GM19452 (cell line): ENCODE results near the gene PTTG1IP.
A peak's percentile ranks its signal among the peaks of the same experiment; 100 is the strongest.

Experiments used
- ATAC-seq: cut with Tn5 transposase; IDR thresholded peaks from one replicate; pipeline ENCODE4 v1.9.1; 2021; ENCODE audit not compliant: unreplicated experiment

The PTTG1IP gene

DNA sequence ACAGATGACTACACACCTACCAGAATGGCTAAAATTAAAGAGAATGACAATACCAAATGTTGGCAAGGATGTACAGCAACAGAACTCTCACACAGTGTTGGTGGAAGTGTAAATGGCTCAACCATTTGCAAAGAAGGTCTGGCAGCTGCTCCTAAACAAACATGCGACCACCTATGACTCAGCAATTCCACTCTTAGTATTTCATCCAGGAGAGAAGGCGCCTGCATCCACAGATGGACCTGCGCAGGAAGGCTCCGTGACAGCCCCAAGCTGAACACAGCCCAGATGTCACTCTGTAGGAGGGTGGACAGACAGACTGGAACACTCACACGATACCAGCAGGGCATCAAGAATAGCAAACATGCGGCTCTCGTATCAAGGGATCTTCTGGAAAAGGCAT, 6.7 kb downstream of the PTTG1IP start:
- ATAC-seq = no peak

DNA sequence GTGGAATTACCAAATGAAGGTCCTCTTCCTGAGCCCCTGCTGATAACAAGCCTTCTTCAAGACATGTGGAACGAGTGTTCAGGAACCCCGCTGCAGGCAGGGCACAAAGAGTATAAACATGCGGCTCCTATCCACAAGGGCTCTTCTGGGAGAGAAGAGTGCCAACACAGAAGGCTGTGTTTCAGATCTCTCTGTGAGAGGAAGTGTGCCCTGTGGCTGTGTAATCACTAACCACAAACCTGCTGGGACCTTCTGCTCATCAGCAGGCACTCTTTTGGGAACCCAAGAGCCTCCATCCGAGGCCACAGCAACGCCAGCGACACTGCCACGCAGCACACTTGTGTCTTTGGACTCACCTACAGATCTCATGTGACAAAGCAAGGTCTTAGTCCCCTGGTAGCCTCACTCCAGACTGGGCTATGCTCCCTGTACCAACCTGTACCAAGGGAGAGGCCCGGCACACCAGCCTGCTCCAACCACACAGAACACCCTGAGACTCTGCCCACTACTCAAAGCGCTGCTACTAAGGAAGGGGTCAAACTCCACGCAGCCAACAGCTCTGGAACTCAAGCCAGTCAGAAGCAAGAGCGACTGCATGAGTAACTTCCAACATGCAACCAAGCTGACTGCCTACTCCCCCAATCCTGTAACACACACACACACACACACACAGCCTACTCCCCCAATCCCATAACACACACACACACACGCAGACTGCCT, 7.8 kb downstream of the PTTG1IP start:
- peak; percentile 58 for ATAC-seq

DNA sequence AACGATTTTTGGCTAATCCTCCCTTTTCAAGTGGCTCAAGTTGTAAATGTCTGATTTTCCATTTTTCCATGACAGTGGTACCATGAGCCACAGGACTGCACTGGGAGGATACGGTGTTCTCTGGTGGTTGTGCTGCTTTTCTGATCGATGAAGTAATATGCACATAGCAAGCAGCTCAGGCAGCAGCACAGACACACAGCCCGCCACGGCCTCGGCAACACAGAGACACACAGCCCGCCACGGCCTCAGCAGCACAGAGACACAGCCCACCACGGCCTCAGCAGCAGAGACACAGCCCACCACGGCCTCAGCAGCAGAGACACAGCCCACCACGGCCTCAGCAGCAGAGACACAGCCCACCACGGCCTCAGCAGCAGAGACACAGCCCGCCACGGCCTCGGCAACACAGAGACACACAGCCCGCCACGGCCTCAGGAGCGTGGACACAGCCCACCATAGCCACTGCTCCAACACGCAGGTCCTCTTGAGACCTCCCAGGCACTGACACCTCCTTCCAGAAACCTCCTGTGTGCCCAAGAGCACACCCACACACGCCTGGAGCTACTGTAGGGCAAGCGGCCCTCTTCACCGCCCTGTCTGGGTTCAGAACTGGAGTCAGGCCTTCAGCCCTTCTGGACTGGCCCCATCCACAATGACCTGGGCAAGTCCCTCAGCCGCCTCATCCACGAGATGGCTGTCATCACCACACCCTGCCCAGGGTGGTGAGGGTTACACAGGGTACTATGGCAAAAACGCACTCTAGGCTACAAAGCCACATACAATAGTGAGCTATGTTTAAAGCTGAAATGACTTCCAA, 10.4 kb downstream of the PTTG1IP start:
- ATAC-seq = no peak

DNA sequence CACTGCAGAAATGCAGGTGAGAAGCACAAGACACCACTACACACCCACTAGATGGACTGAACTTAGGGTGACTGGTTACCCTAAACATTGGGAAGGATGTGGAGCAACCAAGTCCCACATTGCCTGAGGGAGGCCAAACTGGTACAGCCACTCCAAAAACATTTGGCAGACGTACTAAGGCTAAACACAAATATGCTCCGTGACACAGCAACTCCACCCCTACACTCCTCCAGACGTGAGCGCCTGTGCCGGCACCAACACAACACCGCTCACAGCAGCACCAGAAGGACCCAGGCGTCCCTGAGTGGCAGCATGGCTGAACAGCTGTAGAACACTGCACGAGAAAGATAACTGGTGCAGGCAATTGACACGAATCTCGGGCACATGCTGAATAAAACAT, 14.7 kb downstream of the PTTG1IP start:
- no peak for ATAC-seq

DNA sequence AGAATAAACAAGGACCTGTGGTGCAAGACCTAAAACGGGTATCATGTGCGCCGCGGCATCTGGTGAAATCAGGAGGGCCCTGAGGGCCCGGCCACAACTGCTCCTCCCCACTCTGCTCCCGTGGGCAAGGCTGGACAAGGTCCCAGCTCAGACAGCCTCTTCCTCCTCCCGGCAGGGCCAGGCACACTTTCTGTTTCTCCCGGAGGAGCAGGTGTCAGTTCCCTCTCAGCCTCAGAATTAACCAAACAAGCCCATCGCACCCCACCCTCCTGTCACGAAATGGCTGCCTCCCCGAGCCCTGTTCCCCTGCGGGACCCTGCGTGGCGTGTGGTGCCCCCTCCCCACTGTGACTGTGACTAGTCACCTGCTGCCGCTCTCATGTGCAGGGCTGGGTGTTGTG, 15.2 kb downstream of the PTTG1IP start:
- ATAC-seq = no peak

DNA sequence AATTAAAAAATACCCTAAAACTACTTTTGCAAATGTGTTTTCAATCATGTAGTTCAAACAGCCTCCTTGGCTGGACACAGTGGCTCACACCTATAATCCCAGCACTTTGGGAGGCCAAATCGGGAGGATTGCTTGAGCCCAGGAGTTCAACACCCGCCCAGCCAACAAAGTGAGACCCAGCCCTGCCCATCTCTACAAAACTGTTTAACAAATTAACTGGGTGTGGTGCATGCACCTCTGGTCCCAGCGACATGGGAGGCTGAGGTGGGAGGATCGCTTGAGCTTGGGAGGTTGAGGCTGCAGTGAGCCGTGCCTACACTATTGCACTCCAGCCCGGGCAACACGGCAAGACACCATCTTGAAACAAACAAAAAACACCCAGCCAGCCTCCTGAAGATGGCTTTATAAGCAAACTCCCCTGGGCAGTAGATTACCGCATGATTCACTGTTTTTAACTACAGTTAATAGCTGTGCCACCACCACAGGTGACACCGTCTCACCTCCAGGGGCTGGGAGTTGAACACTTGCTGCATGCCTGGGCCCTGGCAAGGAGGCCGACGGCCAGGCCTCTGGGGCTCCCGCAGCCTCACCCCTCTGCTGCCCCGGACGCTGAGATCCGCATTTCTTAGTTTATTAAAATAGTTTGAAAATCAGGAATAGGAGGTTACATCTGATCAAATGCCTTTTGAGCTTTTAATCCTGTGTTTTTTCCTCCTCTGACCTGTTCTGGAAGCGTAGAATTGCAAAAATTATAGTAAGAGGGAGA, 16.2 kb downstream of the PTTG1IP start:
- no peak for ATAC-seq

DNA sequence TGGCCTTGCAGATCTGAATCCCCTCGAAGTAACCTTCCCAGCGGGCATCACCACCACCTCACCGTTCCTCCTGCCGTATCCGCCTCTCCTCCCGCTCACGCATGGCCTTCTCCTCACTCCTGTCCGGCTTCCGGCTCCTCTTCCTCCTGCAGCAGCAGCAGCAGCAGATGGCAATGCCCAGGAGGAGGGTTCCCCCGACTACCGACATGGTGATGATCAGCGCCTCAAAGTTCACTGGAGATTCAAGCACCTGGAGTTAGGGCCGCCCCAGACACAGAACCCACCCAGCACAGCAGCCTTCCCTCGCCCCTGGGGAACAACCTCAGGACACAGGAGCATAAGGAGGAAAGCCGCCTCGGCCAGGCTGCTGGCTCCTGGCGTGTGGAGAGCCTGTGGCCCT, 17.4 kb downstream of the PTTG1IP start:
- ATAC-seq = no peak

DNA sequence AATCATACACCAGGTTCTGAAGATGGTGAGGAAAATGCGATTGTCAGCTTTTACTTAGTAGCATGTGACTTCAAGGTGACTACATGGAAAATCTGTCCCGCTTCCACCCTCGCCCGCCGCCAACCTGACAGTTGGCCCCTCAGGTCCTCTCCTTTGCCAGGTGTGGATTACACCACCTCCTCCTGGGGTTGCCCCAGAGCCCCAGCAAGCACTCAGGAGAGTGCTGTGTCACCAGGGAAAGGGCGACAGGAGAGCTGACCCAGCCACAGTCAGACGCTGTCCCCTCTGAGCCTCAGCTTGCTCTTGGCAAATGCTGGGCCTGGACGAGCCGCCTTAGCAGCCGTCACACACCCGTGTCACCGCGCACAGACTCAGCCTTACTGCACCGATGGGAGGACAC, 17.9 kb downstream of the PTTG1IP start:
- ATAC-seq = no peak

DNA sequence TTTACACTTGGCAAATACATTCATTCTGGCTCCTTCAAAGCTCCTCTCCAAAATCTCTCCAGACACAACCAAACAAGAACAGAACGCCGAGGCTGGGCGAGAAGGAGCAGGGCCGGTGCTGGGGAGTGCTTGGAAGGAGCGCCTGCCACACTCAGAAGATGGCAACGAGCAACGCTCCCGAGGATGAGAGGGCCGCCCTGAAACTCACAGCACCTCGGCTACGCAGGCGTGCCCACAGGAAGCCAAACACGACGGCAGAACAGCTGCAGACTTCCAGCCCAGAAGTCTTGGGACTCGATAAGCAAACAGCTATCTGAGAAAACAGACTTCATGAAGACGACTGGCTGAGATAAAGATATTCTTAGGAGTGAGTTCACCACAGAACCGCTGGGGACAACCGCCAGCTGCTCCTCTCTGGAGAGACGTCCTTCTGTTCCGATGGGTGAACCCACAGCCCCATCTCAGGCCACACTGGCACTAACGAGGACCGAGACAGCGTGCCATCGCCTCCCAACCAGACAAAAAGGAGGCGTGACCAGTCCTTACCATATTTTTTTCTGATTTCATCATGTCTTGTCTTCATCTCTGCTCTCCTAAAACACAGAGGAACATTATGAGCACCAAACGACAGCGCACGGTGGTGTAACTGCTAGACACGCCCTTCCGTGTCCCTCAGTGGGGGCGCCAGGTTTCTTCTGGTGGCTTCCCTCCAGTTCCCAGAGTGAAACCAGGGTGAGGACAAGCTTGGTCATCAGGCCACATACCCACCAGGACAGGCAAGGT, 18.6 kb downstream of the PTTG1IP start:
- ATAC-seq = no peak

DNA sequence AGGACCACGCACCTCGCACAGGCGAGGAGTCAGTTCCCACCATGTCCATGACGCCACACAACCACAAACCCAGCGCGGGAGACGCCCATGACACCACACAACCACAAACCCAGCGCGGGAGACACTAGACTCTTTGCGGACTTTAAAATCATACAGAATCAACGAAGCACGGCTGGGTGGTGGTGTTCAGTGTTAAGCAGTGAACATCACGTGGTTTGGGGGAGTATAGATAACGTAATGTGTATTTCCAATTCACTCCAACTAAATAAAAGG, 19.2 kb downstream of the PTTG1IP start:
- no peak for ATAC-seq

DNA sequence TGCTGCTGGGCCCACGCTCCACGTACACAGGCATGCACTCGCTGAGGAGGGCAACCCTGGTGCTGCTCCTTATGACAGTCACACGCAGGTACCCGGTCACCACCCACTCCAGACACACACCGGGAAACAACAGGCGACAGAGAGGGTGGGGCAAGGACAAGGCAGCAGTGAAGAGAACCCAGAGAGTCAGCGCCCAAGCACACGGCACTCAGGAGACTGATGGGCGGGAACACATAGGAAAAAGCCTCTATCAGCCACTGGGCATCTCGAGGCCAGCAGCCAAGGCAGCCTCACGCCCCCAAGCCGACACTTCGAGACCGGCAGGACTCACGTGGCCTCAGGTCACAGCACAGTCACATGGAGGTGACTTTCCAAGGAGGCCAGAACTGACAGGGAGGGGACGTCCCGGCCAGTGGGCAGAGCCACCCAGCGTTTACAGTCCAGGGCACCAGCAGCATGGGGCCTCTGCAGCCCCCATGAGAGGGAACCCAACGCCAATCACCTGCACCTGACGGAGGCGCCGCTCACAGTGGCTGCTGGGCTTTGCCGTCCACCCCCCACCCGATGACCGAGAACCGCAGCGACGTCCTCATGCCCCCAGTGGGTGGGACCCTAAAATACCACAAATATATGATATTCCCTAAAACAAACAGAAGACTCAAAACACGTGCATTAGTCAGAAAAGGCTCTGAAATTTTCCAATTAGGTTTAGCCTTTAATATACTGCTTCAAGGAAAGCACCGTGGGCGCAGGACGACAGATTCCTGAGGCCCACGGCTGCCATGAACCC, 19.7 kb downstream of the PTTG1IP start:
- ATAC-seq = no peak

DNA sequence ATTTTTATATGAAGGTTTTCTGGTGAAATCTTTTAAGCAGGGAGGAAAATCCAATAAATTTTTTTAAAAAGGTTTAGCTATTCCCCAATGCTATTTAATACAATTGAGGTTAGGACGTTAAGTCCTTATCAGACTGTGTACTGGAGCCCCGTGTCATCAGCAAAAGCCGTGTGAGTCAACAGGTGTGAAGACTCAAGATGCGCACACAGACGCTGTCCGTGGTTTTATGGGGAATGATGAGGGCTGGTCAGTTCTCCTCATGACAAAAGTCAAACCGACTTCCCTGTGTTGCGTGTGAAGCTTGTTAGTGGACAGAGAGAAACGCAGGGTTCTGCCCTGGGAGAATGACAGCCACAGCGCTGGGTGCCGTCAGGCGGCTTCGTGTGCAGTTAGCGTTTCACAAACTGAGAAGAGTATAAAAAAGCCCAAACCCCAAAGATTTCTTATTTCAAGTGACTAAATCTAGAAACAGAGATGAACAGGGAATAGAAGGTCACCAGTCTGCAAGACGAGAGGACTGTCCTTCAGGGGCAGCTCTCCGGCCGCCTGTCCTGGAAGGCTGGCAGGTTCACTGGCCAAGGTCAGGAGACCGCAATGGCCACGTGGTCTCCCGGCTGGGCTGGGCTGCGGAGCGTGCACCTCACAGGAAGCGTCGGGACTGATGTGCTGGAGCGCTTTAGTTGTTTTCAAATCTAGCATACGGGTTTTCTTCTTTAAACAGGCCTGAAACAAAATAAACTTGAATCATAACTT, 22.4 kb downstream of the PTTG1IP start:
- no peak for ATAC-seq

DNA sequence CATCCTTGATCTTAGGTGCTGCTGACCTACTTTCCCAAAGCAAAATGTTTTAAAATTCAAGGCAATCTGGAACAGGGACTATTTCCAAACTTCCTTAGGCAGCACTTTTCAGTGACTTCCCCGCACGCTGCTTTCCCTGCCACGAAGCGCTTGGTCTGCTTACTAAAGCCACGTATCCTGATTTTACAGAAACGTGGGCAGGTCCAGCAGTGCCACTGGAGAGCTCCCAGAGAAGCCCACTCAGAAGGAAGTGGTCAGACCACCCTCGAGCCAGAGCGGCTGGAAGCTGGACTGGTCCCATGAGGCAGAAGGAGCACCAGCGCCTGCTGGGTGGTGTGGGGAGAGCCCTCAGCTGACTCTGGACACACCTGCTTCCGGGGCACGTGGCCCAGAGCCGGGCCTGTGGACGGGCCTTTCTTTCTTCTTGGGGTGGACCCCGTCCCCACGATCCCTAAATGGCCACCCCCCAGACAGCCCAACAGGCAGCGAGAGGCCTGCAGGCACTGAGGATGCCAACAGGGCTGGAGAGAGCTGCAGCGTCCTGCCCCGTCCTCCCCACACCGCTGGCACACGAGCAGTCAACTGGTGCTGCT, 23.2 kb downstream of the PTTG1IP start:
- ATAC-seq = no peak

DNA sequence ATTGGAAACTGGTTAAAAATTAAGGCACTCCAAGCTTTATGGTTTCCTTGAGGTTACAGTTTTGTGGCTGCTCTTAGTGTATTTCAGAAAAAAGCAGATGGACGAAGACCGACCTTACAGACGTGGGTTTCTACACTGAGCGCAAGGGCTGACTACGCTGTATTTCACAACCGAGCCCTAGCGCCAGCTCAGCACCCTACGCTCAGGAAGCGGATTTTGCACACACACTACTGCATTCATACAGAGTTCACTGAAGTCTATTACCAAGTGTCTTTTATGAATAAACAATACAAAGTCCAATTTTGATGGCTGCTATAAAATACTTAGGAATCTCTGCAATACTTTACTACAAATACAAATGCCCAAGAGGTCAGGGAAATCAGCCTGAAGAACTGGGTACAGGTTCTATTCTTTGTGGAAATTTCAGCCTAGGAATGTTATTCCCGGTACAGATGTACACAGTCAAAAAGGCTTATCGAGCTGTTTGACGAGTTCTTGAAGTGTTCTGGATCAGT, 23.8 kb downstream of the PTTG1IP start:
- no peak for ATAC-seq

DNA sequence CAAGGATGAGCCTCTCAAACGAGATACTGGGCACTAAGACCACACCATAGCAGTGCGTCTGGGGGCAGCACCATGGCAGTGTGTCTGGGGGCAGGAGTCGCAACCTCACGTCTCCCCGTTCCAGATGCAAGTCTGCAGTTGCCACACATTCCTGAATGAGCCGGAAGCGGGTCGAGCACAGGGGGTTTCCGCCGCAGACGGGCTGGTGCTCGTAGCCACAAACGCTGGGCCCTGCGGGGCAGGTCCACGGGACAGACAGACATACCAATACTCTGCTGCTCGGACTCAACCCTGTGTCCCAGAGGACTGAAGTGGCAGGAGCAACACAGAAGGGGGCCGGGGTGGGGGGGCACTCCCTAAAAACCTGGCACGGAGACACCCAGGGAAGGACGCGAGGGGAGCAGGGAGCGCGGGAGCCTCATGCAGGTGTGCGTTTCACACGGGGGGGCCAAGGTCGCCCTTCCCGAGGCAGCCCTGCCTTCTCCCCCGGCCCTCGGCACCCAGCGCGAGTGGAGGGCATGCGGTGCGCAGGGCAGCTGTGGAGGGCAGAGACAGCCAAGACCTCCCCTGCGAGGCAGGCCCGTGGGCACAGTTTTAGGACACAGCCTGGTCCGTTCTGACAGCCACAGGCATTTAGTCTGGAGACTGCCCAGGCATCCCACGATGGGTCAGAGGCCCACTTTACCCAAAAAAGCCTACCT, 24.5 kb downstream of the PTTG1IP start:
- no peak for ATAC-seq

DNA sequence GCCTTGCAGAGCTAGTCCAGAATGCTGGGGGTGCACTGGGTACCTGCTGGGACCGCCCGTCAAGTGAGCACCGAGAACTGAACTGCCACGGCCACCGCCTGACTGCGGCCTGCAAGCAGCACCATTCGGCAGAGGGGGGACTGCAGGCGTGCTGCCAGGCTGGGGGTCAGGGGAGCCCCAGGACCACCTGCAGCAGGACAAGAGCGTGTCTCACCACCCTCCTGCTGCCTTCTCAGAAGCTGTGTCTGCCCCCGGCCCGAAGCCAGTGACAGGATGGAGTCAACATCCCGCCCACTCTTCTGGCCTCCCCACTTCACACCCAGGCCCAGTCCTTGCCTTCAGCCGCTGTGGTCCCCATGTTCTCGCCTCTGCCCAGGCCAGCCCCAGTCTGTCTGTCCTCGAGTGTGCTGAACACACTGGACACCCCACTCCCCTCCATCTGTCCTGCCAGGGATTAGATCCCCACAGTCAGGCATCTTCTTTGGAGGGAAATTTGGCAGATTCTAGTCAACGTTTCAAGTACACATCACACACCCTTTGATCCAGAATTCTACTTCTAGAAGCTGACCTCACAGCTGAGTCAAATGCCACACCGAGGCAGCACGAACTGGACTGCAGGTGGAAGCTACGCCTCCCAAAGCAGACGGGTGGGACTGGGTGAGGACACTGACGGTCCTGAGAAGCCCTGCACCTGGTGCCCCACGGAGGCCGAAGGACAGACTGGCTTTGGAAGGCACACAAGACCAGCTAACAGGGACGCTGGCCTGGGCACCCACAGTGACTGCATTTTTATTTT, 26.0 kb downstream of the PTTG1IP start:
- ATAC-seq = no peak

DNA sequence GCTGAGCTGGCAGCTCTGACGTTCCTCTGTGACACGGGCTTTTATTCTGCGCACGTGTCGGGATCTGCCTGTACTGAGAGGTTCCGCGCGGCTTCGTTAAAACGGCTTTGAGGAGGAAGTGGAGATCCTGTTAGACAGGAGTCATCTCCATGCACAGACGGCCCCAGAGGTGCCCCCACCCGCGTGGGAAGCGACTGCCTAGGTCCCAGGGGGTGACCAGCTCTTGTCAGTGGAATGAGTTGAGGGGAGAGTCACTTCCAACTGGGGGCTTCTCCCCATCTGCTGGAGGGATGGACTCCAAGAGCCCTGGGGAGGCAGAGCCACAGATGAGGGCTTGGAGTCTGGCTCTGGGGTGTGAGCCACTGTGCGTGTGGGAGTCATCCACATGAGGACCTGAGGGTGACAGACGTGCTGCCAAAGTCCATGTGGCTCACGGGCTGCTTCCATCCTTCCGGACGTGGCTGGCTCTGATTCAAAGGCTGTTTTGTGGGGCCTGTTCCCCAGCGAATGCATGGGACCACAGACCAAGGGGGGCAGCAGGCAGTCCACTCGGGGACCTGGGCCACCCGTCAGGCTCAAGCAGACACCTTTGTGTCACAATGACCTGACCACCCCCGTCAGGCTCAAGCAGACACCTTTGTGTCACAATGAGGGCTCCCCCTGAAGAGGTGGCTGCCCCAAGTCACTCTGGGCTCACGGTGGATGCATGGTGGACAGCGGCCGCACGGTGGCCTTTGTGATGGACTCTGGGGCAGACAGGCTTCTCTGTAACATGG, 26.8 kb downstream of the PTTG1IP start:
- no peak for ATAC-seq
